GM18520 (cell line): ENCODE data around the gene EZH1.
"Not testable (repeated sequence)": the region's sequence is repeated elsewhere in the genome, so short reads cannot be mapped to it uniquely, and the experiment has no call there.

Experiments
- ATAC-seq: cut with Tn5 transposase; IDR thresholded peaks from one replicate; pipeline ENCODE4 v1.9.1; 2021; ENCODE audit not compliant: unreplicated experiment

EZH1 gene

GRCh38 chr17:42670789-42671657 lies 73.8 kb downstream of the EZH1 start:
- no peak for ATAC-seq

DNA sequence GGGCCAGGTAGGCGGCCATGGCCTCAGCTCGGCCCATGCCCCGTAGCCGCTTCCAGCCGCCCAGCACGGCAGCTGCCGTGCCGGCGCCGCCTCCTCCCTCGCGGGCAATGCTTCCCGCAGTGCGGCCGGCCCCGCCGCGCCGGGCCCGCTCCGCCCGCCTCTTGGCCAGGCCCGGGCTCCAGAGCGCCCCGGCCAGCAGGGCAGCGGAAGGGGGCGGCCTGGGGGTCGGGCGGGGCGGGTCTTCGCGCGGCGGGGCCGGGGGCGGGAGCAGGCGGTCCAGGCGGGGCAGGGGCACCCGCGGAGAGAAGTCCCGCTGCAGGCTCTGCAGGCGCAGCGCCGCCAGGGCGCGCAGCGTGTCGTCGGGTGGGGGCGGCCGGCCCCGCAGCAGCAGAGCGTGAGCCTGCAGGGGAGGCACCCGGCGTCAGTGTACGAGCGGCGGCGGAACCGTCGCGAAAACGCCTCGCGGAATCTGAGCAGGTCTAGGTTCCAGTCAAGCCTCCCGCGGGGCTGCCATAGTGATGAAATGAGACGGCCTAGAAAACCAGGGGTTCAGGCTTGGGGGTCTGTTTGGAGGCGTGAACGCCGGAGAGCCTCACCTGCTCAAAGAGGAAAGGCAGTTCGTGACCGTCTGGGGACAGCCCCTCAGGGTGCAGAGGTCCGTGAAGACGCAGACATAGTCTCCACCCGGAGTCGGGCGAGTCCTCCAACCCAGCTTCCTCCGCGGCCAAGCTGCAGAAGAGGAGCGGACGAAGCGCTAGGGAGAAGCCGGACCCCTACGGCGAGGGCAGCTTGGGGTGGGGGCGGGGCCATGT lies 74.7 kb downstream of the EZH1 start:
- ATAC-seq, result no peak

DNA sequence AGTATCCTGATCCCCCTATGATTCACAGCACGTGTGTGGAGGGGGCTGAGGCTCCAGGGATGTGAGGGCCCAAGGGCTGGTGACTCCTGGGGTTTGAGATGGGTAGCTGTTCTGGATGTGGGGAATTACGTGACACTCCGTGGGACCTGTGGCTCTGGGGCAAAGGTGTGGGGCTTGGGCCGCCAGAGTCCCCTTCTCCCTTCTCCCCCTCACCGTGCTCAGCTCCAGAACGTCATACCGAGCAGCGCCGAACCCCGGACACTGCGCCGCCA lies 75.2 kb downstream of the EZH1 start:
- ATAC-seq, result no peak

DNA sequence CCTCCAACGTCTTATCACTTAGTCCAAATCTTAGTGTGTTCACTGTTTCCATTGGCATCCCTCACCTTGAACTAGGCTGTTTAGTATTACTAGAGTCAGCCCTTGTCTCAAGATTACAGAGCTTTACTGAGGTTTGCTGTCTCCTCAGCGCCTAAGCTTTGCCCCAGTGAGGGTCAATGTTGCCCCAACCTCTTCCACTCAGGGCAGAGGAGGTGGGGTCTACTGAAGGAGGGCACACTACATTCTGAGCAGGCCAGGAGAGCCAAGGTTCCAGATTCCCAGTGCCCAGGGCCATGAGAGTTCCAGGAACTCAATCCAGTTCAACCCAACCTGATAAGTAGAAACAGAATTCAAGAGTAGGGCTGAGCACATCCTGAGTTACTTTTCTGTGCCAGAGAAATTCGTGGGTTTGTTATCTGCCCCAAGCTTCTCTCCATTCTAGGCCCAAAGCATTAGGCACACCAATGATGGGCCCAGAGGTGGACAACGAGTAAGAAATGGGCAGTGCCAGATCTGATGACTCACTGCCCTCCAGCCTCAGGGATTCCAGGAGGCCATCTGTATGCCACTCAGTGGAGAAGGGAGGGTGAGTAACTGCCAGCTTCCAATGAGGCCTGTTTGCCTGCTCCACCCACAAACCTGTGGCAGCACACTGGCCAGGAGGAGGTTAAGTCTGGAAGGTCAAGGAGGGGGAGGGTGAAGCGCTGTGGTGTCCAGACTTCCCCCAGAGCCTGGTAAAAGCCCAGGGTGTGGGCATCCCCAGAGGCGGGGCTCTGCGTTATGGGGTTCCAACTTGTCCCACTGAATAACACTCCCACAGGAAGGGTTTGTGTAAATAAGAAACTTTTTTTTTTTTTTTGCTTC lies 77.5 kb downstream of the EZH1 start:
- ATAC-seq, result no peak

GRCh38 chr17:42666126-42666525 lies 78.7 kb downstream of the EZH1 start:
- not testable (repeated sequence) for ATAC-seq

GRCh38 chr17:42665581-42666001 lies 79.2 kb downstream of the EZH1 start:
- ATAC-seq, result no peak

DNA sequence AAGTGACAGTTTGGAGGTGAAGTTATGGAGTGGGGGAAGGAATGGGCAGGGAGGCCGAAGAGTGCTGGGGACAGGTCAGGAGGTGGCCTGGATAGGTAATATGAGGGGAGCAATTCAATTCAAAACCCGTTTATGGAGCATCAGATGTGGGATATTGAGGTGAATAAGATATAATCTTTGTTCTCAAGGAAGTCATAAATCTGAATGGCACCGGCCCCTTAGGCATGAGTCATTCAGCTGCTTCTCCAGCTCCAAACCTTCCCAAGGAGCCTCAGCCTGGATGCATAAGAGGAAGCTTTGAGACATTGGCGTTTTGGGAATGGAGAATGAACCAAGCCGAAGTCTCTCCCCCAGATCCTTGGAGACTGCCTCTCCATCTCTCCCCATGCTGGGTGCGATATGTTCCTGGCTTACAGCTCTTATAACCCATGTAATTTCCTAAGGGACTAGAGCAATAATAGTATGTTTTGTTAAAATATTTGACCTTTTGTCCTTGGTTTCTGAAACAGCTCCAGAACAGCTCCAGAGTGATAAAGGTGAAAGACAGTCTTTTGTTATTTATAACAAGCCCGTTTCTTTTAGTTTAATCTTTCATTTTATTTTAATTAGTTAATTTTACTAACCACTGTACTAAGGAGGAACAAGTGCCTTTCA lies 84.0 kb downstream of the EZH1 start:
- ATAC-seq, result no peak

DNA sequence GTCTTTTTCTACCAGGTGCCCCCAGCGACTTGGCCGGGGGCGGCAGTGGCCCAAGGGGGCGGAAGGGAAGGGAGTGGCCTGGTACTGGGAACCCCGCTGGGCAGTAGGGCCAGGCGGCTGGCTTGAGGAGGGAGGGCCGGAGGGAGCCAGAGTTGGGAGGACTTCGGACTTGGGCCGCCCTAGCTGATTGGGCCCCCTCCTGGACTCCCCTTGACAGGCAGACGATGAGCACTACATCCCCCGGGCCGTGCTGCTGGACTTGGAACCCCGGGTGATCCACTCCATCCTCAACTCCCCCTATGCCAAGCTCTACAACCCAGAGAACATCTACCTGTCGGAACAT lies 84.9 kb downstream of the EZH1 start:
- ATAC-seq, result not testable (repeated sequence)

- ATAC-seq, result no peak
Measured at GRCh38 chr17:42659079-42659931, 85.5 kb downstream of the EZH1 start, which contains the start of gene TUBG2. TUBG2 (plus strand) TSS chr17:42659284; CDS start chr17:42659504, 220 bp downstream.

DNA sequence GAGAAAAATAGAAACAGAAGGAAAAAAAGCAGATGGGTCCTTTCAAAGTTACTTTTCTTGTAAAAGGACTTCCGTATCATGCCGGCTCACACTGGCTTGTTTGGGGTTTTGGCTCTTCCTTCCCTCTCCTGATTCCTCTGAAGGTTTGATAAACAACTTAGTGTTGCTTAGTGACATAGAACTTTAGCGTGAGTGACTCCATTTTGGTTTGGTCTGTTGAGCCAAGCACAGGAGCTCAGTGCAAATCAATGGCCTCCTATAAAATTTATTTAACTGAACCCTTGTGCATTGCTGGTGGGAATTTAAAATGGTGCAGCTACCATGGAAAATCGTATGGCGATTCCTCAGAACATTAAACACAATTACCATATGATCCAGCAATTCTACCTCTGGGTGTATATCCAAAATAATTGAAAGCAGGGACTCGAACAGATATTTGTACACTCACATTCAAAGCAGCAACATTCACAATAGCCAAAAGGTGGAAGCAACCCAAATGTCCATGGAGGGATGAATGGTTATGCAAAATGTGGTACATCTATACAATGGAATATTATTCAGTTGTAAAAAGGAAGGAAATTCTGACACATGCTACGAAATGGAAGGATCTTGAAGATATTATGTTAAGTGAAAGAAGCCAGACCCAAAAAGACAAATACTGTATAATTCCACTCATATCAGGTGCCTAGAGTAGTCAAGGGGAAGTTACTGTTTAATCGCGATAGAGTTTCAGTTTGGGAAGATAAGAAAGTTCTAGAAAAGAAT lies 86.8 kb downstream of the EZH1 start:
- no peak for ATAC-seq

DNA sequence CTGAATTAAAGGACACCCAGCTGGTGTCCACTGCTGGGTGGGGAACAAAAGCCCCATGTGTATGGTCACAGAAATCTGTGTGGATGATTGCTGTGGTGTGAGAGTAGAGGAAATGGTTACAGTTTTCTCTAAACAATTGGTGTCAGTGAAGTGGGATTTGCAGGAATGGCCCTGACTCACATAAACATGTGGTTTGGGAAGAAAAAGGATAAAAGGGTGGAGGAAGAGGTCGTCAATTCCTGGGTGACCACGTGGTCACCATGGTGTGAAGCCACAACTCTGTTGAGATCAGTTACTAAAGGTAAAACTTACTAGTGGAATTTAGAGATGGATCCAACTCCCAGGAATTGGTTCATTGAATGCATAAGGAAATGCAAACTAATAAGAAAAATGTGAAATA lies 89.3 kb downstream of the EZH1 start:
- ATAC-seq, result no peak

DNA sequence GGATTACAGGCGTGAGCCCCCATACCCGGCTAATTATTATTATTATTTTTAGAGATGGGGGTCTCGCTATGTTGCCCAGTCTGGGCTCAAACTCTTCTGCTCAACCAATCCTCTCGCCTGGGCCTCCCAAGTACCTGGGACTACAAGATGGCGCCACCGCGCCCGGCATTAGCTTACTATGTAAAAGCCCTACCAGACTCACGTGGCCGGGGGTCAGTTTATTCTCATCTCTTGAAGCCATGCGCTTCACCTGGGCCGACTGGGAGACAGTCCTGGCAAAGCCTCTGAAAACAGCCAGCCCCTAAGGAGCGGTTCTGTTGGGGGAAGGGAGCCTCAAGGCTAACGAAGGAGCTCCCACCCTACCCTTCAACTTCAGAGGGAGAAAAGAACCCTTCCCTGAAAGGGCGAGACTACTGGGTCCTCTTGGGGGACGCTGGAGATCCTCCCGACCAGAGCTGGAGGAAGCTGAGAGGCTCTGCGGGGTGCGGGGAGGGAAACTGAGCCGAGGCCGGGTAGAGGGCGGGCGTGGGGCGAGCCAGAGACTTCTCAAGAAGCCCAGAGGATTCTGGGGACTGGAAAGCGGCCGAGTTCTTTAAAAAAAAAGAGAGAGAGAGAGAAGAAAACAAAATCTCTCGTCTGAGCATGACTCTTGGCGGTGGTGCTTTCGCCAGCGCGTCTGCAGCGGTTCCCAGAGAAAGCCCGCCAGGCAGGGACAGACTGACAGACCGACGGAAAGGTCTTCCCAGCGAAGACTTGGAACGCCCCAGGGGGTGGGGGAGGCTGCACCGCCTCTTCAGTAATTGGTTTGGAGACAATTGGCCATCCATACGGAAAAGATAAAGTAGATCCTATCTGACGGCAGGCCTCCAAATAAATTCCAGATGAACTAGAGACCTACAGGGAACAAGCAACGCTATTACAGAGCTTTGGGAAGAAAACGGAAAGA lies 91.4 kb downstream of the EZH1 start:
- no peak for ATAC-seq

- ATAC-seq, result no peak
Measured at GRCh38 chr17:42651392-42651791, 93.4 kb downstream of the EZH1 start.
